Ovary (tissue), 9 donors: ENCODE measurements around the gene MYL12B. TPM values are rescaled to one million over a fixed set of nuclear protein-coding genes. Genes with fewer than 3 reads are reported as not detected.

Experiments
- DNase-seq, 5 donors: peaks; one replicate each; pipeline ENCODE4 v3.0.0-alpha.2; 2019 to 2020
- H3K27ac ChIP-seq, 2 donors: fragments of 200-600 bp; one replicate each; pipeline versions ENCODE4 v1.5.1 to v1.8.0; 2019 to 2022
- H3K27me3 ChIP-seq: fragments of 200-600 bp; one replicate; pipeline ENCODE4 v1.8.0; 2022
- H3K36me3 ChIP-seq: fragments of 200-600 bp; sonication (generic); one replicate; pipeline ENCODE4 v1.5.1; 2019
- H3K4me1 ChIP-seq: one replicate; pipeline ENCODE4 v1.8.1; 2013; ENCODE audit warnings: mild to moderate bottlenecking, moderate library complexity; ENCODE audit not compliant: insufficient read depth
- H3K4me3 ChIP-seq: fragments of 200-600 bp; sonication (generic); one replicate; pipeline ENCODE4 v1.5.1; 2017
- H3K9me3 ChIP-seq, 2 donors: fragments of 200-600 bp in 1 of 2; sonication (generic) in 1 of 2; one replicate each; pipeline versions ENCODE4 v1.5.1 to v1.8.1; 2013 to 2019; ENCODE audit warnings: mild to moderate bottlenecking in 1 of 2, moderate library complexity in 1 of 2
- CTCF ChIP-seq, 3 donors: fragments of 450-650 bp in 2 of 3; fragments of 200-600 bp in 1 of 3; IDR thresholded peaks; one replicate each; pipeline versions ENCODE4 v1.5.1 to v1.8.0; 2016 to 2022; ENCODE audit warnings: antibody characterized with exemption in 3 of 3, mild to moderate bottlenecking in 1 of 3
- EP300 ChIP-seq: sonication (generic); formaldehyde crosslinking; IDR thresholded peaks from one replicate; pipeline ENCODE4 v1.6.1; 2017; ENCODE audit warnings: antibody characterized with exemption
- POLR2A ChIP-seq: fragments of 450-650 bp; IDR thresholded peaks from one replicate; pipeline ENCODE4 v1.6.1; 2017; ENCODE audit warnings: antibody characterized with exemption, mild to moderate bottlenecking, moderate library complexity
- WGBS, 3 donors: extraction: QIAGEN DNeasy Blood & Tissue Kit in 1 of 3; methylation state at CpG; one replicate each; pipeline versions ENCODE4 v1.1.5 to v1.1.7; 2013 to 2017; 5-methylcytosine and 5-hydroxymethylcytosine counted together
- intact Hi-C, 4 donors: fragments of 100-400 bp; cut with DNase I; formaldehyde crosslinking; loops; one replicate each; pipeline versions ENCODE4 v1.11.0 to v1.15.1; 2022 to 2023
- polyA plus RNA-seq, 2 donors: library from polyadenylated mRNA; stranded (reverse); fragments of 200-250 nt in 1 of 2; fragments of 350-450 nt in 1 of 2; fragmentation: Illumina TruSeq in 1 of 2; extraction: RNeasy Lipid Tissue Mini Kit (QIAGEN cat#74804) in 1 of 2; gene quantifications; one replicate each; pipeline ENCODE4 v1.2.3, GENCODE V29; 2013 to 2014
- total RNA-seq, 7 donors: library from RNA; depleted of rRNA in 2 of 7; stranded (reverse); fragments of >200 nt in 2 of 7; fragmentation: NEBNext Ultra II Directional in 3 of 7; extraction: Animal tissue kit (Norgen Biotek cat#: 25700) in 3 of 7; gene quantifications; one replicate each; pipeline versions ENCODE4 v1.1.0 to v1.2.4, GENCODE V29; 2016 to 2023
- donor health status: DM: no; HTN: no; CAD: no; lungs with moderate emphysema.
- donor health status: DM: no; HTN: no; CAD: no.
- donor health status: Bipolar disorder and iron deficiency.
- donor health status: DM: yes; HTN: yes; CAD: no.
- donor health status: DM: no; HTN: no; CAD: no.
- donor health status: DM: yes; HTN: yes; CAD: no.

The MYL12B gene
- total and polyA plus RNA-seq, 9 donors: 165 to 388 (median 228) TPM

GRCh38 chr18:3304832-3305231, 42.9 kb downstream of the MYL12B start:
- intact Hi-C loops: no loop called here
- H3K27me3 ChIP-seq: no peaks in the 10 kb centered on the region
- no peak for DNase-seq
- no peaks in the 10 kb centered on the region for H3K9me3 ChIP-seq
- H3K27ac ChIP-seq: no peak overlapping the region
- H3K4me1 ChIP-seq: no peaks in the 10 kb centered on the region
- H3K4me3 ChIP-seq: no peak overlapping the region
- WGBS, 3 donors: 94 to 96% (median 94%) methylated on average over 1 of the region's 1 CpG
- H3K36me3 ChIP-seq: no peaks in the 10 kb centered on the region
- TF ChIP-seq EP300: no peak
- TF ChIP-seq CTCF (IDR thresholded peaks at IDR 0.05): no peak
- no peak for TF ChIP-seq POLR2A

- H3K4me3 ChIP-seq: no peak overlapping the region
- no peaks in the 10 kb centered on the region for H3K9me3 ChIP-seq
- WGBS, 3 donors: 58 to 74% (median 69%) methylated on average over 7 of the region's 7 CpGs
- DNase-seq: no peak
- no peak for TF ChIP-seq POLR2A
- no peak for TF ChIP-seq CTCF (IDR thresholded peaks at IDR 0.05)
- no peak for TF ChIP-seq EP300
- H3K27me3 ChIP-seq: no peaks in the 10 kb centered on the region
- H3K36me3 ChIP-seq: no peaks in the 10 kb centered on the region
- H3K27ac ChIP-seq: no peak overlapping the region
- H3K4me1 ChIP-seq: no peaks in the 10 kb centered on the region
- intact Hi-C loops: no loop called here
Measured at GRCh38 chr18:3305354-3305762, 43.4 kb downstream of the MYL12B start.

- intact Hi-C loops: no loop called here
- Histone ChIP-seq H3K27ac (no peak overlapping the region), H3K27me3 (no peaks in the 10 kb centered on the region), H3K9me3 (no peaks in the 10 kb centered on the region), H3K4me3 (no peak overlapping the region), H3K36me3 (no peaks in the 10 kb centered on the region), H3K4me1 (no peaks in the 10 kb centered on the region)
- 3 to 12% (median 3%) methylated on average over 8 of the region's 8 CpGs for WGBS, 3 donors
- DNase-seq: peak; percentile 61 to 85 (median 72)
- TF ChIP-seq POLR2A: no peak
- no peak for TF ChIP-seq EP300
- TF ChIP-seq CTCF (IDR thresholded peaks at IDR 0.05): no peak
Measured at GRCh38 chr18:3305933-3306332, 44.0 kb downstream of the MYL12B start.

- Histone ChIP-seq H3K36me3 (no peaks in the 10 kb centered on the region), H3K4me1 (no peaks in the 10 kb centered on the region), H3K9me3 (no peaks in the 10 kb centered on the region), H3K27ac (no peak overlapping the region), H3K4me3 (no peak overlapping the region), H3K27me3 (no peaks in the 10 kb centered on the region)
- 80 to 86% (median 86%) methylated on average over 3 of the region's 3 CpGs for WGBS, 3 donors
- intact Hi-C loops: no loop called here
- TF ChIP-seq POLR2A (no peak), CTCF (IDR thresholded peaks at IDR 0.05) (no peak), EP300 (no peak)
- no peak for DNase-seq
Measured at GRCh38 chr18:3306391-3306790, 44.5 kb downstream of the MYL12B start.
